GOT3 (cell line): Measurements from ENCODE around the gene BCORL1.

Source experiments
- DNase-seq: peaks from one replicate; lab custom pipeline; 2025; ENCODE audit warnings: mixed read lengths; lab: John Stamatoyannopoulos, UW

Gene BCORL1

GRCh38 chrX:130091980-130092522, 109.6 kb downstream of the BCORL1 start:
- no peak for DNase-seq

- DNase-seq: no peak
Observed at GRCh38 chrX:130093271-130093670, 110.8 kb downstream of the BCORL1 start.

GRCh38 chrX:130094696-130095095, 112.3 kb downstream of the BCORL1 start:
- DNase-seq: no peak

- no peak for DNase-seq
Observed at GRCh38 chrX:130095249-130096030, 113.0 kb downstream of the BCORL1 start.

- no peak for DNase-seq
Observed at GRCh38 chrX:130097507-130098209, 115.2 kb downstream of the BCORL1 start.

- no peak for DNase-seq
Observed at GRCh38 chrX:130098210-130098552, 115.7 kb downstream of the BCORL1 start.

GRCh38 chrX:130100180-130100579, 117.7 kb downstream of the BCORL1 start:
- DNase-seq: peak; percentile 4

- no peak for DNase-seq
Observed at GRCh38 chrX:130103605-130104004, 121.2 kb downstream of the BCORL1 start.

- DNase-seq: no peak
Observed at GRCh38 chrX:130105244-130105643, 122.8 kb downstream of the BCORL1 start.

- no peak for DNase-seq
Observed at GRCh38 chrX:130106071-130106470, 123.6 kb downstream of the BCORL1 start.
